HUES64 (cell line): ENCODE results near the gene GABPB2.

Experiments
- H3K27ac ChIP-seq: 2 replicates; pipeline ENCODE4 v1.7.0; 2013; ENCODE audit warnings: low read depth, low read length, inconsistent platforms
- H3K27me3 ChIP-seq: 2 replicates; pipeline ENCODE4 v1.6.1; 2013; ENCODE audit warnings: mild to moderate bottlenecking, low read length; ENCODE audit not compliant: insufficient read depth
- H3K36me3 ChIP-seq: 2 replicates; pipeline ENCODE4 v1.6.1; 2013; ENCODE audit warnings: mild to moderate bottlenecking, low read length; ENCODE audit not compliant: insufficient read depth
- H3K4me1 ChIP-seq: 2 replicates; pipeline ENCODE4 v1.6.1; 2013; ENCODE audit warnings: mild to moderate bottlenecking, low read length, moderate library complexity; ENCODE audit not compliant: insufficient read depth
- H3K4me3 ChIP-seq: 2 replicates; pipeline ENCODE4 v1.5.1; 2013; ENCODE audit warnings: mild to moderate bottlenecking, low read length, moderate library complexity
- H3K9ac ChIP-seq: 2 replicates; pipeline ENCODE4 v1.6.1; 2013; ENCODE audit warnings: mild to moderate bottlenecking, low read depth, low read length
- H3K9me3 ChIP-seq: 2 replicates; pipeline ENCODE4 v1.6.1; 2013; ENCODE audit warnings: low read depth, low read length; ENCODE audit not compliant: insufficient read depth
- WGBS: fragments of 150-250, 120-280 bp; methylation state at CpG from one replicate; pipeline ENCODE4 v1.1.7; 2013; ENCODE audit warnings: missing lambda C conversion rate; 5-methylcytosine and 5-hydroxymethylcytosine counted together

GABPB2 gene

DNA sequence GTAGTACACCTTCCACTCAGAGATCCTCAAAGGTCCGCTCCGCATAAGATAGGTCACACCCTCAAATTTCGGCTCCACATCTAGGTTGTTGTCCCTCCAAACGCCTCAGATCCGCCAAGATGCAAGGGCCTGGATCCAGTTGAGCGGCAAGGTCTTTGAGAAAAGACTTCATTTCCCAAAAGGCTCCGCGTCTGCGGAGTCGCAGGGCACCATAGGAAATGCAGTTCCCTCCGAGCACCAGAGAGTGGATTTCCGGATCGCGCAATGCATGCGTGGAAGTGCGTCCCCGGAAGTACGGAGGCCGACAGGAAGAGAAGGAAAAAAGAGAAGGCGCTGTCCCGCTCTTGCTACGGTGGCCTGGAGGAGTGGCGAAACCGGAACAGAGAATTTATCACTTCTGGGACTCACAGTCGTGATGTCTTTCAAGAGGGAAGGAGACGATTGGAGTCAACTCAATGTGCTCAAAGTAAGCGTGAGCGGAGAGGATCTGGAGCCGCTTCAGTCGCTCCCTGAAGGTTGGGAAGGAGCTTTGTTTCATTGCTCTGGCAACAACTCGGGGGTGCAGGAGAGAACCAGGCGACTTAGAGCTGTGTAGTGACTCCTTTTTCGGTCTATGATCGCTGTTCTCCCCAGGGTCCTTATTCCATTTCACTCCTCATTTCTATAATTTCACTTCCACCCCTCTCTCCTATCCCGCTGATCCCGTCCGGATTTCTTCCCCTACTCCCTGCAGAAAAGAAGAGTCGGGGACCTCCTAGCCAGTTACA, 95.4 kb downstream of the GABPB2 start, which contains the start of the genes LYSMD1 and SCNM1:
LYSMD1 (minus strand) TSS at position 165 of the 767 bp plus-strand sequence. CDS start 644 bp downstream, outside the sequence.
SCNM1 (plus strand) TSS at position 407 of the 767 bp plus-strand sequence; CDS start at position 416, 9 bp downstream.
- WGBS: under 1% methylated on average over 38 of the region's 38 CpGs
- Histone ChIP-seq H3K4me3 (peak within 1 kb of the TSS; percentile 87), H3K9ac (peak within 1 kb of the TSS; percentile 85), H3K27me3 (no peaks in the 10 kb centered on the region), H3K36me3 (peaks cover 34% of the 10 kb centered on the region), H3K9me3 (no peaks in the 10 kb centered on the region), H3K4me1 (peaks cover 3% of the 10 kb centered on the region; the same call in 1 of the 2 replicates), H3K27ac (peak within 1 kb of the TSS; percentile 62)

DNA sequence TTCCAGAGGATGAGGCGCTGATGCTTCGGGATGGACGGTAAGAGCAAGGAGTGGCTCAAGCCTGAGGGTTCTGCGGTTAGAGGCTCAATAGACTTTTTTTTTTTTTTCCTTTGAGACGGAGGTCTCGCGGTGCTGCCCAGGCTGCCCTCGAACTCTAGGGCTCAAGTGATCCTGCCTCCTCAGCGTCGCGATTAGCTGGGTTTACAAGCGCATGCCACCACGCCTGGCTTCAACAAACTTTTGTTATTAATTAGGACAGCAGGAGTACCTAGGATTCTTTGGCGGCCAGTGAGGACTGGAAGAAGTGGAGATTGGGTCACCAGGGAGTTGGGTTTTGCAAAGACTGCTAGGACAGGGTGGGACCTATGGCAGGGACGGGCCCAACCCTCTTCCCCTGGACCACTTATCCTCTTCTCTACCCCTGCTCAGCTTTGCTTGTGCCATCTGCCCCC, 96.0 kb downstream of the GABPB2 start:
- Histone ChIP-seq H3K27me3 (no peaks in the 10 kb centered on the region), H3K27ac (peak overlapping the region; percentile 62; the same call in 1 of the 2 replicates), H3K4me1 (peaks cover 3% of the 10 kb centered on the region; the same call in 1 of the 2 replicates), H3K9ac (peak overlapping the region; percentile 85), H3K36me3 (peaks cover 31% of the 10 kb centered on the region), H3K4me3 (peak overlapping the region; percentile 87), H3K9me3 (no peaks in the 10 kb centered on the region)
- WGBS: 7% methylated on average over 15 of the region's 15 CpGs

DNA sequence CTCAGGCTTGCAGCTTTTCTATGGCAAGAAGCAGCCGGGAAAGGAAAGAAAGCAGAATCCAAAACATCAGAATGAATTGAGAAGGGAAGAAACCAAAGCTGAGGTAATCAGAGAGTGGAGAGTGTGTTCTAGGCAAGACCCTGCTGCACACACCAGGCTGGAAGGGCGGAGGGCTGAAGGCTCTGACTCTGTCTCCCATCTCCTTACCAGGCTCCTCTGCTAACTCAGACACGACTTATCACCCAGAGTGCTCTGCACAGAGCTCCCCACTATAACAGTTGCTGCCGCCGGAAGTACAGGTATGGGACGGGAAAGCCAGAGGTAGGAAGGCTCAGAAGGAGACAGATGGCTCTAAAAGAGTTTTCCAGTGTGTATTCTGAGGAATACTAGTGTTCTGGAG, 96.6 kb downstream of the GABPB2 start:
- WGBS: 96% methylated on average over 6 of the region's 6 CpGs
- peak overlapping the region; percentile 85 for H3K9ac ChIP-seq
- peak overlapping the region; percentile 87 for H3K4me3 ChIP-seq
- H3K27ac ChIP-seq: no peak overlapping the region
- no peaks in the 10 kb centered on the region for H3K9me3 ChIP-seq
- peaks cover 26% of the 10 kb centered on the region for H3K36me3 ChIP-seq
- H3K27me3 ChIP-seq: no peaks in the 10 kb centered on the region
- H3K4me1 ChIP-seq: peaks cover 3% of the 10 kb centered on the region; the same call in 1 of the 2 replicates

DNA sequence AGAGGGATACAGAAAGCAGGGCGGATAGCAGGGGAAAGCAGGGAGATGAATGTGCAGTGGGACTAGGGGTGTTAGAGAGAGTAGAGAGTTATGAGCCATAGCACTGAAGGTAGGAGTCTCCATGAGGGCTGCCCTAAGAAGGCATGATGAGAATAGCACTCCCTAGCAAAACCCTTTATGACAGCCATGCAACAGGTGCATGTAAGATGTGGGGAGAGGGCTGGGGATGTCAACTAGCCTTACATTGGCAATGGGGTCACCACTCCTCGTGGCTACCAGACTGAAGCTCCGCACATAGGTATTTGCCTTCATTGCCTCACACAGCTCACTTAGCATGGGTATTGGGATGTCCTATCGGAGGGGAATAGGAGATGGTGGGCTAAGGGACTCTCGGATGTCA, 100.6 kb downstream of the GABPB2 start:
- Histone ChIP-seq H3K27ac (no peak overlapping the region), H3K4me3 (no peak overlapping the region), H3K9me3 (no peaks in the 10 kb centered on the region), H3K9ac (no peak overlapping the region), H3K36me3 (peaks cover 46% of the 10 kb centered on the region), H3K27me3 (no peaks in the 10 kb centered on the region), H3K4me1 (no peaks in the 10 kb centered on the region; the same call in 1 of the 2 replicates)
- 79% methylated on average over 5 of the region's 5 CpGs for WGBS
